GM23338 (cell line): Measurements from ENCODE around the gene GAN. TPM values are rescaled to one million over a fixed set of nuclear protein-coding genes. Genes with fewer than 3 reads are reported as not detected.

Experiments used
- ATAC-seq: fragments of 200-7000 bp; cut with Tn5 transposase; 3 replicates; pipeline ENCODE4 v1.9.1; 2020
- DNase-seq: peaks from one replicate; pipeline ENCODE4 v3.0.0-alpha.2; 2015; ENCODE audit warnings: low spot score
- H2AFZ ChIP-seq: fragments of 200-600 bp; sonication (generic); 2 replicates; pipeline ENCODE4 v1.8.0; 2016; ENCODE audit warnings: antibody characterized with exemption, mild to moderate bottlenecking, moderate library complexity
- H3F3A ChIP-seq: fragments of 200-600 bp; sonication (generic); replicated peaks from 2 replicates; pipeline ENCODE4 v1.8.0; 2017; ENCODE audit warnings: antibody characterized with exemption, mixed run types, low read depth
- H3K27ac ChIP-seq: fragments of 200-600 bp; sonication (generic); 2 replicates; pipeline ENCODE4 v1.6.1; 2016; ENCODE audit warnings: low read depth
- H3K27me3 ChIP-seq: fragments of 200-600 bp; sonication (generic); 2 replicates; pipeline ENCODE4 v1.8.0; 2016; ENCODE audit warnings: mild to moderate bottlenecking, mixed run types, moderate library complexity; ENCODE audit not compliant: insufficient read depth
- H3K36me3 ChIP-seq: fragments of 200-600 bp; sonication (generic); 2 replicates; pipeline ENCODE4 v1.8.0; 2016; ENCODE audit warnings: mild to moderate bottlenecking; ENCODE audit not compliant: insufficient read depth
- H3K4me1 ChIP-seq: fragments of 200-600 bp; sonication (generic); 2 replicates; pipeline ENCODE4 v1.8.0; 2016; ENCODE audit warnings: mild to moderate bottlenecking, moderate library complexity; ENCODE audit not compliant: insufficient read depth
- H3K4me2 ChIP-seq: fragments of 200-600 bp; sonication (generic); 2 replicates; pipeline ENCODE4 v1.7.1; 2017; ENCODE audit warnings: mixed run types
- H3K4me3 ChIP-seq: fragments of 200-600 bp; sonication (generic); 2 replicates; pipeline ENCODE4 v1.6.1; 2016; ENCODE audit warnings: mixed run types
- H3K79me2 ChIP-seq: fragments of 200-600 bp; sonication (generic); replicated peaks from 2 replicates; pipeline ENCODE4 v1.8.0; 2017; ENCODE audit warnings: mild to moderate bottlenecking; ENCODE audit not compliant: insufficient read depth
- H3K9me2 ChIP-seq: fragments of 200-600 bp; sonication (generic); 2 replicates; pipeline ENCODE4 v1.8.0; 2017; ENCODE audit not compliant: insufficient read depth
- H4K20me1 ChIP-seq: fragments of 200-600 bp; sonication (generic); replicated peaks from 2 replicates; pipeline ENCODE4 v1.8.0; 2017; ENCODE audit warnings: mild to moderate bottlenecking; ENCODE audit not compliant: insufficient read depth
- H3K27ac Mint-ChIP-seq: 2 replicates; pipeline ENCODE4 v1.8.0; 2020; ENCODE audit warnings: inconsistent platforms, mild to moderate bottlenecking, moderate library complexity, mixed read lengths
- H3K27me3 Mint-ChIP-seq: 3 replicates; pipeline ENCODE4 v1.8.0; 2022; ENCODE audit warnings: low read depth, mild to moderate bottlenecking, moderate library complexity, mixed read lengths, inconsistent platforms; ENCODE audit not compliant: insufficient read depth, poor library complexity
- H3K36me3 Mint-ChIP-seq: 3 replicates; pipeline ENCODE4 v1.8.0; 2021; ENCODE audit warnings: low read depth, mild to moderate bottlenecking, inconsistent platforms, moderate library complexity, mixed read lengths
- H3K4me1 Mint-ChIP-seq: 3 replicates; pipeline ENCODE4 v1.8.0; 2020; ENCODE audit warnings: mild to moderate bottlenecking, inconsistent platforms, mixed read lengths
- H3K4me3 Mint-ChIP-seq: 3 replicates; pipeline ENCODE4 v1.8.0; 2021; ENCODE audit warnings: moderate library complexity, mild to moderate bottlenecking, inconsistent platforms, mixed read lengths
- H3K9me3 Mint-ChIP-seq: 3 replicates; pipeline ENCODE4 v1.8.0; 2020; ENCODE audit warnings: moderate library complexity, mild to moderate bottlenecking, inconsistent platforms, mixed read lengths
- CREB1 ChIP-seq: fragments of 250-450 bp; sonication (Bioruptor Pico); IDR thresholded peaks from 2 replicates; pipeline ENCODE4 v1.5.0; 2020; ENCODE audit warnings: low read depth, mild to moderate bottlenecking, moderate library complexity
- EZH2 ChIP-seq: fragments of 200-600 bp; sonication (generic); IDR thresholded peaks from one replicate; pipeline ENCODE4 v1.8.0; 2017; ENCODE audit warnings: antibody characterized with exemption, mild to moderate bottlenecking, low read depth; ENCODE audit not compliant: unreplicated experiment
- EZH2phosphoT487 ChIP-seq: fragments of 200-600 bp; sonication (generic); IDR thresholded peaks from one replicate; pipeline ENCODE4 v1.8.1; 2018; ENCODE audit warnings: antibody characterized with exemption; ENCODE audit not compliant: unreplicated experiment
- JUNB ChIP-seq: IDR thresholded peaks from one replicate; pipeline ENCODE4 v1.6.1; 2016; ENCODE audit warnings: antibody characterized with exemption; ENCODE audit not compliant: unreplicated experiment
- NANOG ChIP-seq: IDR thresholded peaks from 2 replicates; pipeline ENCODE4 v1.6.1; 2016; ENCODE audit warnings: antibody characterized with exemption, borderline replicate concordance
- POLR2AphosphoS5 ChIP-seq: IDR thresholded peaks from 2 replicates; pipeline ENCODE4 v1.6.1; 2016; ENCODE audit warnings: antibody characterized with exemption, low read depth
- STAT1 ChIP-seq: IDR thresholded peaks from one replicate; pipeline ENCODE4 v1.6.1; 2016; ENCODE audit warnings: antibody characterized with exemption; ENCODE audit not compliant: unreplicated experiment
- ZNF114 ChIP-seq: fragments of 250-450 bp; sonication (Bioruptor Pico); IDR thresholded peaks from 2 replicates; pipeline ENCODE4 v1.5.0; 2020; ENCODE audit warnings: mild to moderate bottlenecking, moderate library complexity
- ZNF331 ChIP-seq: fragments of 250-450 bp; sonication (Bioruptor Pico); IDR thresholded peaks from 2 replicates; pipeline ENCODE4 v1.5.0; 2020; ENCODE audit warnings: low read depth, mild to moderate bottlenecking, moderate library complexity
- ZNF462 ChIP-seq: fragments of 250-450 bp; sonication (Bioruptor Pico); IDR thresholded peaks from 2 replicates; pipeline ENCODE4 v1.5.0; 2020; ENCODE audit warnings: mild to moderate bottlenecking, moderate library complexity
- polyA plus RNA-seq: library from polyadenylated mRNA; unstranded; fragments of >200 nt; fragmentation: Nextera tagmentation; extraction: Ambion mirVana; gene quantifications from 2 replicates; pipeline ENCODE4 v1.2.1, GENCODE V29; 2016
- total RNA-seq: library from RNA; depleted of rRNA; stranded (reverse); fragments of >200 nt; shearing (Covaris generic); gene quantifications from 2 replicates; pipeline ENCODE4 v1.2.3, GENCODE V29; 2014
- TF ChIP-seq, protein P1 (sequence below): IDR thresholded peaks from one replicate; pipeline ENCODE4 v1.6.1; 2018; ENCODE audit warnings: antibody characterized with exemption; ENCODE audit not compliant: unreplicated experiment
- TF ChIP-seq, protein P2 (sequence below), 2 experiments: fragments of 200-600 bp in 1 of 2; sonication (generic) in 1 of 2; conservative IDR thresholded peaks; 2 replicates each; pipeline versions ENCODE4 v1.5.1 to v1.6.1; 2016 to 2017; ENCODE audit warnings: antibody characterized with exemption in 2 of 2, low read depth in 2 of 2, mild to moderate bottlenecking in 2 of 2, moderate library complexity in 1 of 2
- TF ChIP-seq, protein P3 (sequence below): IDR thresholded peaks from 2 replicates; pipeline ENCODE4 v1.6.1; 2016; ENCODE audit warnings: antibody characterized with exemption

The GAN gene
- total and polyA plus RNA-seq, 2 experiments from 2014 or later: 8.1 to 28.5 TPM

- TF ChIP-seq EZH2 (no peak), JUNB (no peak), NANOG (no peak), POLR2AphosphoS5 (no peak), ZNF462 (no peak), ZNF331 (no peak), STAT1 (no peak), ZNF114 (CRISPR knock-in tag) (no peak), CREB1 (CRISPR knock-in tag) (no peak), EZH2phosphoT487 (no peak)
- TF ChIP-seq, protein P1, sequence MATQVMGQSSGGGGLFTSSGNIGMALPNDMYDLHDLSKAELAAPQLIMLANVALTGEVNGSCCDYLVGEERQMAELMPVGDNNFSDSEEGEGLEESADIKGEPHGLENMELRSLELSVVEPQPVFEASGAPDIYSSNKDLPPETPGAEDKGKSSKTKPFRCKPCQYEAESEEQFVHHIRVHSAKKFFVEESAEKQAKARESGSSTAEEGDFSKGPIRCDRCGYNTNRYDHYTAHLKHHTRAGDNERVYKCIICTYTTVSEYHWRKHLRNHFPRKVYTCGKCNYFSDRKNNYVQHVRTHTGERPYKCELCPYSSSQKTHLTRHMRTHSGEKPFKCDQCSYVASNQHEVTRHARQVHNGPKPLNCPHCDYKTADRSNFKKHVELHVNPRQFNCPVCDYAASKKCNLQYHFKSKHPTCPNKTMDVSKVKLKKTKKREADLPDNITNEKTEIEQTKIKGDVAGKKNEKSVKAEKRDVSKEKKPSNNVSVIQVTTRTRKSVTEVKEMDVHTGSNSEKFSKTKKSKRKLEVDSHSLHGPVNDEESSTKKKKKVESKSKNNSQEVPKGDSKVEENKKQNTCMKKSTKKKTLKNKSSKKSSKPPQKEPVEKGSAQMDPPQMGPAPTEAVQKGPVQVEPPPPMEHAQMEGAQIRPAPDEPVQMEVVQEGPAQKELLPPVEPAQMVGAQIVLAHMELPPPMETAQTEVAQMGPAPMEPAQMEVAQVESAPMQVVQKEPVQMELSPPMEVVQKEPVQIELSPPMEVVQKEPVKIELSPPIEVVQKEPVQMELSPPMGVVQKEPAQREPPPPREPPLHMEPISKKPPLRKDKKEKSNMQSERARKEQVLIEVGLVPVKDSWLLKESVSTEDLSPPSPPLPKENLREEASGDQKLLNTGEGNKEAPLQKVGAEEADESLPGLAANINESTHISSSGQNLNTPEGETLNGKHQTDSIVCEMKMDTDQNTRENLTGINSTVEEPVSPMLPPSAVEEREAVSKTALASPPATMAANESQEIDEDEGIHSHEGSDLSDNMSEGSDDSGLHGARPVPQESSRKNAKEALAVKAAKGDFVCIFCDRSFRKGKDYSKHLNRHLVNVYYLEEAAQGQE: no peak
- TF ChIP-seq, protein P2, sequence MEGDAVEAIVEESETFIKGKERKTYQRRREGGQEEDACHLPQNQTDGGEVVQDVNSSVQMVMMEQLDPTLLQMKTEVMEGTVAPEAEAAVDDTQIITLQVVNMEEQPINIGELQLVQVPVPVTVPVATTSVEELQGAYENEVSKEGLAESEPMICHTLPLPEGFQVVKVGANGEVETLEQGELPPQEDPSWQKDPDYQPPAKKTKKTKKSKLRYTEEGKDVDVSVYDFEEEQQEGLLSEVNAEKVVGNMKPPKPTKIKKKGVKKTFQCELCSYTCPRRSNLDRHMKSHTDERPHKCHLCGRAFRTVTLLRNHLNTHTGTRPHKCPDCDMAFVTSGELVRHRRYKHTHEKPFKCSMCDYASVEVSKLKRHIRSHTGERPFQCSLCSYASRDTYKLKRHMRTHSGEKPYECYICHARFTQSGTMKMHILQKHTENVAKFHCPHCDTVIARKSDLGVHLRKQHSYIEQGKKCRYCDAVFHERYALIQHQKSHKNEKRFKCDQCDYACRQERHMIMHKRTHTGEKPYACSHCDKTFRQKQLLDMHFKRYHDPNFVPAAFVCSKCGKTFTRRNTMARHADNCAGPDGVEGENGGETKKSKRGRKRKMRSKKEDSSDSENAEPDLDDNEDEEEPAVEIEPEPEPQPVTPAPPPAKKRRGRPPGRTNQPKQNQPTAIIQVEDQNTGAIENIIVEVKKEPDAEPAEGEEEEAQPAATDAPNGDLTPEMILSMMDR (conservative IDR thresholded peaks at IDR 0.05; ENCODE audit: low read depth in 2 of 2): no peak
- TF ChIP-seq, protein P3, sequence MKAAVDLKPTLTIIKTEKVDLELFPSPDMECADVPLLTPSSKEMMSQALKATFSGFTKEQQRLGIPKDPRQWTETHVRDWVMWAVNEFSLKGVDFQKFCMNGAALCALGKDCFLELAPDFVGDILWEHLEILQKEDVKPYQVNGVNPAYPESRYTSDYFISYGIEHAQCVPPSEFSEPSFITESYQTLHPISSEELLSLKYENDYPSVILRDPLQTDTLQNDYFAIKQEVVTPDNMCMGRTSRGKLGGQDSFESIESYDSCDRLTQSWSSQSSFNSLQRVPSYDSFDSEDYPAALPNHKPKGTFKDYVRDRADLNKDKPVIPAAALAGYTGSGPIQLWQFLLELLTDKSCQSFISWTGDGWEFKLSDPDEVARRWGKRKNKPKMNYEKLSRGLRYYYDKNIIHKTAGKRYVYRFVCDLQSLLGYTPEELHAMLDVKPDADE: no peak
- peaks cover 6% of the 10 kb centered on the region for H3K27me3 Mint-ChIP-seq
- no peak for ATAC-seq
- no peaks in the 10 kb centered on the region for H3F3A ChIP-seq
- H4K20me1 ChIP-seq: no peaks in the 10 kb centered on the region
- H3K27ac ChIP-seq: no peak overlapping the region
- no peaks in the 10 kb centered on the region for H3K9me2 ChIP-seq
- no peaks in the 10 kb centered on the region for H3K36me3 ChIP-seq
- no peak overlapping the region for H3K4me2 ChIP-seq
- H3K4me1 ChIP-seq: peaks cover 5% of the 10 kb centered on the region
- H2AFZ ChIP-seq: no peak overlapping the region
- H3K27me3 ChIP-seq: no peaks in the 10 kb centered on the region
- H3K36me3 Mint-ChIP-seq: no peaks in the 10 kb centered on the region
- H3K9me3 Mint-ChIP-seq: no peaks in the 10 kb centered on the region
- H3K79me2 ChIP-seq: no peaks in the 10 kb centered on the region
- H3K4me3 Mint-ChIP-seq: no peak overlapping the region
- no peak overlapping the region for H3K27ac Mint-ChIP-seq
- no peak for DNase-seq
- no peak overlapping the region for H3K4me3 ChIP-seq
- peaks cover 21% of the 10 kb centered on the region for H3K4me1 Mint-ChIP-seq
Observed at GRCh38 chr16:81436386-81436785, 121.6 kb downstream of the GAN start.
